Suprapubic skin (tissue), 4 donors: ENCODE data around the gene SNX9.

Experiments used
- CTCF ChIP-seq, 2 donors: fragments of 200-600 bp in 1 of 2; fragments of 450-650 bp in 1 of 2; sonication (generic) in 1 of 2; IDR thresholded peaks; one replicate each; pipeline ENCODE4 v1.5.1; 2016 to 2019; ENCODE audit warnings: antibody characterized with exemption in 2 of 2, mild to moderate bottlenecking in 1 of 2, moderate library complexity in 1 of 2
- POLR2A ChIP-seq, 2 donors: fragments of 450-650 bp; IDR thresholded peaks; one replicate each; pipeline ENCODE4 v1.6.1; 2017; ENCODE audit warnings: antibody characterized with exemption in 2 of 2, mild to moderate bottlenecking in 2 of 2, moderate library complexity in 2 of 2
- POLR2AphosphoS5 ChIP-seq, 3 donors: sonication (generic); formaldehyde crosslinking; IDR thresholded peaks; one replicate each; pipeline ENCODE4 v1.6.1; 2017; ENCODE audit warnings: antibody characterized with exemption in 3 of 3

- TF ChIP-seq CTCF (IDR thresholded peaks at IDR 0.05) (no peak), POLR2AphosphoS5 (IDR thresholded peaks at IDR 0.05) (no peak), POLR2A (IDR thresholded peaks at IDR 0.05) (no peak)
Observed at GRCh38 chr6:157855325-157855724, 32.3 kb downstream of the SNX9 start.
